Endothelial cell of umbilical vein (primary cell): ENCODE measurements around the gene SLC44A5.

Experiments
- EZH2 ChIP-seq: IDR thresholded peaks from 2 replicates; pipeline ENCODE4 v1.6.1; 2012; ENCODE audit warnings: borderline replicate concordance, low read depth, mild to moderate bottlenecking, moderate library complexity, low read length, inconsistent platforms; ENCODE audit not compliant: severe bottlenecking
- TF ChIP-seq, protein P1 (sequence below), 2 donors: IDR thresholded peaks; 1 replicate in 1 of 2; 2 replicates in 1 of 2; pipeline ENCODE4 v1.5.1; 2011; ENCODE audit warnings: low read length in 2 of 2, mild to moderate bottlenecking in 2 of 2, moderate library complexity in 2 of 2, control low read depth in 1 of 2, inconsistent platforms in 1 of 2, low read depth in 1 of 2; ENCODE audit not compliant: insufficient read depth in 1 of 2; ENCODE audit errors: extremely low read depth in 1 of 2

DNA sequence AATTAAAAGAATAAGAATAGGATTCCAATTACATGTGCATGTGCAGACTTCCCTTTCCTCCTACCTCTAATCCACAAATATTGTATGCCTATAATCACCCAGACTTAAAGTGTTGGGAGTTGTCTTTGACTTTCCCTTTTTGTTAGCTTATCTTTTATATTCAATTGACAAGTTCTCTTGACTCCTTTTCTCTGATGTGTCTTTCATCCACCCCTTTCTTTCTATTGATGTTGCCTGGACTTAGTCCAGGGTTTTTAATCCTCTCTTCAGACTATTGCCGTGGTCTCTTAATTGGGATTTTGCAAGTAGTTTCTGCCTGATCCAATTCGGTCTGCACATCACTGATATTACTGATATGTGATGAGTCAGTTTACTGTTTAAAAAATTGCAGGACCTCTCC lies 305.9 kb downstream of the SLC44A5 start:
- TF ChIP-seq, protein P1, sequence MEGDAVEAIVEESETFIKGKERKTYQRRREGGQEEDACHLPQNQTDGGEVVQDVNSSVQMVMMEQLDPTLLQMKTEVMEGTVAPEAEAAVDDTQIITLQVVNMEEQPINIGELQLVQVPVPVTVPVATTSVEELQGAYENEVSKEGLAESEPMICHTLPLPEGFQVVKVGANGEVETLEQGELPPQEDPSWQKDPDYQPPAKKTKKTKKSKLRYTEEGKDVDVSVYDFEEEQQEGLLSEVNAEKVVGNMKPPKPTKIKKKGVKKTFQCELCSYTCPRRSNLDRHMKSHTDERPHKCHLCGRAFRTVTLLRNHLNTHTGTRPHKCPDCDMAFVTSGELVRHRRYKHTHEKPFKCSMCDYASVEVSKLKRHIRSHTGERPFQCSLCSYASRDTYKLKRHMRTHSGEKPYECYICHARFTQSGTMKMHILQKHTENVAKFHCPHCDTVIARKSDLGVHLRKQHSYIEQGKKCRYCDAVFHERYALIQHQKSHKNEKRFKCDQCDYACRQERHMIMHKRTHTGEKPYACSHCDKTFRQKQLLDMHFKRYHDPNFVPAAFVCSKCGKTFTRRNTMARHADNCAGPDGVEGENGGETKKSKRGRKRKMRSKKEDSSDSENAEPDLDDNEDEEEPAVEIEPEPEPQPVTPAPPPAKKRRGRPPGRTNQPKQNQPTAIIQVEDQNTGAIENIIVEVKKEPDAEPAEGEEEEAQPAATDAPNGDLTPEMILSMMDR (IDR thresholded peaks at IDR 0.05; ENCODE audit: extremely low read depth in 1 of 2, insufficient read depth in 1 of 2, low read depth in 1 of 2, low read length in 2 of 2) = no peak
- no peak for TF ChIP-seq EZH2
